Esophagus squamous epithelium (tissue), 4 donors: Measurements from ENCODE around the gene HSBP1L1.

ENCODE experiments used
- POLR2A ChIP-seq, 4 donors: fragments of 450-650 bp; IDR thresholded peaks; one replicate each; pipeline ENCODE4 v1.6.1; 2017; ENCODE audit warnings: antibody characterized with exemption in 4 of 4, mild to moderate bottlenecking in 4 of 4, moderate library complexity in 3 of 4
- TF ChIP-seq, protein P1 (sequence below), 6 experiments: fragments of 450-650 bp in 4 of 6; fragments of 200-600 bp in 2 of 6; sonication (generic) in 2 of 6; IDR thresholded peaks; one replicate each; pipeline ENCODE4 v1.5.1; 2016 to 2019; ENCODE audit warnings: antibody characterized with exemption in 6 of 6, mild to moderate bottlenecking in 4 of 6, moderate library complexity in 4 of 6

DNA sequence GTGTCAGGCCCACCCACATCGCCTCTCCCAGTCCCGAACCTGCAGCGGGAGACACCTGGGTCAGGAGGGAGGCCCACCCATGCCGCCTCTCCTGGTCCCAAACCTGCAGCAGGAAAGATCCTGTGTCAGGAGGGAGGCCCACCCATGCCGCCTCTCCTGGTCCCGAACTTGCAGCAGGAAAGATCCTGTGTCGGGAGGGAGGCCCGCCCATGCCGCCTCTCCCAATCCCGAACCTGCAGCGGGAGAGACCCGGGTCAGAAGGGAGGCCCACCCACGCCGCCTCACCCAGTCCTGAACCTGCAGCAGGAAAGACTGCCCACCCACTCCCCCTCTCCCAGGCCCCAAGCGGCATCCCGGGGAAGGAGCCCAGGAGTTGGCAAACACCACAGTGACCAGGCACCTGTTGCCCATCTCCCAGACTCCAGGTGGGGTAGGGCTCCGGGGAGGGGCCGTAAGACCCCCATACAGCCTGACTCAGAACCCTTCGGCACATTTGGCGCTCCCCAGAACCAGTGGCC, 20.8 kb upstream of the HSBP1L1 start:
- TF ChIP-seq, protein P1, sequence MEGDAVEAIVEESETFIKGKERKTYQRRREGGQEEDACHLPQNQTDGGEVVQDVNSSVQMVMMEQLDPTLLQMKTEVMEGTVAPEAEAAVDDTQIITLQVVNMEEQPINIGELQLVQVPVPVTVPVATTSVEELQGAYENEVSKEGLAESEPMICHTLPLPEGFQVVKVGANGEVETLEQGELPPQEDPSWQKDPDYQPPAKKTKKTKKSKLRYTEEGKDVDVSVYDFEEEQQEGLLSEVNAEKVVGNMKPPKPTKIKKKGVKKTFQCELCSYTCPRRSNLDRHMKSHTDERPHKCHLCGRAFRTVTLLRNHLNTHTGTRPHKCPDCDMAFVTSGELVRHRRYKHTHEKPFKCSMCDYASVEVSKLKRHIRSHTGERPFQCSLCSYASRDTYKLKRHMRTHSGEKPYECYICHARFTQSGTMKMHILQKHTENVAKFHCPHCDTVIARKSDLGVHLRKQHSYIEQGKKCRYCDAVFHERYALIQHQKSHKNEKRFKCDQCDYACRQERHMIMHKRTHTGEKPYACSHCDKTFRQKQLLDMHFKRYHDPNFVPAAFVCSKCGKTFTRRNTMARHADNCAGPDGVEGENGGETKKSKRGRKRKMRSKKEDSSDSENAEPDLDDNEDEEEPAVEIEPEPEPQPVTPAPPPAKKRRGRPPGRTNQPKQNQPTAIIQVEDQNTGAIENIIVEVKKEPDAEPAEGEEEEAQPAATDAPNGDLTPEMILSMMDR (IDR thresholded peaks at IDR 0.05) = no peak
- TF ChIP-seq POLR2A (IDR thresholded peaks at IDR 0.05) = no peak
